ENCODE results near the gene SP5.

Gene SP5

DNA sequence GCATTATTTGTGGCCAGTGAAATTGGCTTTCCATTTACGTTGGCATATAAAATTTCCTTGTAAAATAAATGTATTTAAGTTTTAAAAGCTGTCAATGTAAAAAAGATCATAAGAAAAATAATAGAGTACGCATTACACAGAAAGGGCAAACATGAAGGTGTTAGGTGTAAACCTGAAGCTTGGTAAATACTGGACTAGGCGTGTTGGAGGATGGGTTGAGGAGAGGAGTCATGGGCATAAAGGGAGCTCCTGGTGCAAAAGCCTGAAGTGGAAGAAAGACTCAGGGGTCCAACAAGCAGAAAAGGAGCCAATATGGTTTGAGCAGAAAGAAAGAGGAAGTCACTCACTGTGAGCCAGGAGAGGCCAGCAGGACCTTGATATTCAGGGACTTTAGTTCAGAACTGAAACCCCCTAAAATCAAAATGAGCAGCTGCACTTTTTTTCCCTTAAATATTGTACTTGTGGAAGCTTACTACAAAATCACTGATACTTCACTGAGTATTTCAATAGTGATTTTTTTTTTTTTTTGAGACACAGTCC is 24.4 kb downstream of the SP5 start:
- H3K4me2 ChIP-seq (ENCODE audit: low read depth, low read length, poor library complexity, severe bottlenecking), result no peak overlapping the region
- no peaks in the 10 kb centered on the region for H3F3A ChIP-seq (ENCODE audit: insufficient read depth)
- no peak overlapping the region for H3K4me3 ChIP-seq (ENCODE audit: insufficient read depth, low read length, poor library complexity, severe bottlenecking)
- no peak overlapping the region for H3K27ac ChIP-seq (ENCODE audit: low read depth, low read length)
- H4K20me1 ChIP-seq (ENCODE audit: low read depth, low read length), result no peaks in the 10 kb centered on the region
- H2AFZ ChIP-seq (ENCODE audit: low read depth, low read length, severe bottlenecking), result no peak overlapping the region
- H3K27me3 ChIP-seq (ENCODE audit: low read length), result no peaks in the 10 kb centered on the region
- no peaks in the 10 kb centered on the region for H3K9me2 ChIP-seq (replicated peaks; ENCODE audit: insufficient read depth, low read length)
- H3K9ac ChIP-seq (ENCODE audit: low read length), result no peak overlapping the region
- no peaks in the 10 kb centered on the region for H3K36me3 ChIP-seq (ENCODE audit: low read length)
- H3K79me2 ChIP-seq (ENCODE audit: insufficient read depth, low read length), result no peaks in the 10 kb centered on the region
- TF ChIP-seq EZH2phosphoT487 (conservative IDR thresholded peaks at IDR 0.05; ENCODE audit: low read length) (no peak), CTCF (IDR thresholded peaks at IDR 0.05; ENCODE audit: insufficient read depth, low read length, poor library complexity, severe bottlenecking) (no peak)
- H3K9me3 ChIP-seq (ENCODE audit: insufficient read depth, low read length), result no peaks in the 10 kb centered on the region

DNA sequence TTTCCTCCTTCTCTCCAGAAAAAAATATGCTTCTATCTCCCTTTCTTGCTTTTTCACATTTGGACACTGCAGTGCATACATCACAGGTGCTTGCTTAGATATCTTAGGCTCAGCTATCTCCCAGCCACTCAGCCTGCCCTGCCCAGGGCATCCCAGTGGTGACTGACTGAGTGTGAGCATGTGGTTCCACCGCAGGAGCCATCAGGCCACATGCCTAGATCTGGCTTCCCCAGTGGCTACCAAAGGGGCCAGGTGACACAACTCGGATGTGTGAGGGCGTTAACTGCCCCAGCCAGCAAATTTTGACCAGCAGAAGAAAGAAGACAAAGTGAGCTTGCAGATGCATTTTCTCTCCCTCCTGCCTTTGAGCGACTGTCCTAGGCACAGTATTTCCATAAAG is 25.5 kb downstream of the SP5 start:
- no peaks in the 10 kb centered on the region for H3K9me2 ChIP-seq (replicated peaks; ENCODE audit: insufficient read depth, low read length)

DNA sequence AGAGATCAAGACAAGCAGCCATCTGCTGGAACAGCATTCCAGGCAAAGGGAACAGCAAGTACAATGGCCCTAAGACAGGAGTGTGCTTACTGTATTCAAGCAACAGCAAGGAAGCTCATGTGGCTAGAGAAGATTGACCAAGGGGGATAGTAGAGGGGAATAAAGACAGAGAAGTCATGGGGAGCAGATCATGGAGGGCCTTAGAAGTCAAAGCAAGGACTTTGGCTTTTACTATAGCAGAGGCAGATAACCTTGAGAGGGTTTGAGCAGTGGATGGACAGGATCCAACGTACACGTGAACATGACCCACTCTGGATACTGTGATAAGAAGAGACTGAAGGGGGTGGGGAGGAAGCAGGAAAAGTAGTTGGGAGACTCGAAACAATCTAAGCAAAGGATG is 26.9 kb downstream of the SP5 start:
- H3K9me2 ChIP-seq (replicated peaks; ENCODE audit: insufficient read depth, low read length), result no peaks in the 10 kb centered on the region
- no peaks in the 10 kb centered on the region for H3K36me3 ChIP-seq (ENCODE audit: low read length)
- TF ChIP-seq EZH2phosphoT487 (conservative IDR thresholded peaks at IDR 0.05; ENCODE audit: low read length) (no peak), CTCF (IDR thresholded peaks at IDR 0.05; ENCODE audit: insufficient read depth, low read length, poor library complexity, severe bottlenecking) (no peak)
- no peaks in the 10 kb centered on the region for H3K9me3 ChIP-seq (ENCODE audit: insufficient read depth, low read length)
- H3K9ac ChIP-seq (ENCODE audit: low read length), result no peak overlapping the region
- no peaks in the 10 kb centered on the region for H3F3A ChIP-seq (ENCODE audit: insufficient read depth)
- H3K79me2 ChIP-seq (ENCODE audit: insufficient read depth, low read length), result no peaks in the 10 kb centered on the region
- no peak overlapping the region for H3K4me3 ChIP-seq (ENCODE audit: insufficient read depth, low read length, poor library complexity, severe bottlenecking)
- H3K27me3 ChIP-seq (ENCODE audit: low read length), result no peaks in the 10 kb centered on the region
- H3K27ac ChIP-seq (ENCODE audit: low read depth, low read length), result no peak overlapping the region
- H2AFZ ChIP-seq (ENCODE audit: low read depth, low read length, severe bottlenecking), result no peak overlapping the region
- H3K4me2 ChIP-seq (ENCODE audit: low read depth, low read length, poor library complexity, severe bottlenecking), result no peak overlapping the region
- no peaks in the 10 kb centered on the region for H4K20me1 ChIP-seq (ENCODE audit: low read depth, low read length)

More for the DNA sequence above, 25.5 kb downstream of the SP5 start:
- Histone ChIP-seq H3K27ac (ENCODE audit: low read depth, low read length) (no peak overlapping the region), H2AFZ (ENCODE audit: low read depth, low read length, severe bottlenecking) (no peak overlapping the region), H3K79me2 (ENCODE audit: insufficient read depth, low read length) (no peaks in the 10 kb centered on the region), H3K4me2 (ENCODE audit: low read depth, low read length, poor library complexity, severe bottlenecking) (no peak overlapping the region), H3F3A (ENCODE audit: insufficient read depth) (no peaks in the 10 kb centered on the region), H4K20me1 (ENCODE audit: low read depth, low read length) (no peaks in the 10 kb centered on the region), H3K9ac (ENCODE audit: low read length) (no peak overlapping the region), H3K27me3 (ENCODE audit: low read length) (no peaks in the 10 kb centered on the region), H3K4me3 (ENCODE audit: insufficient read depth, low read length, poor library complexity, severe bottlenecking) (no peak overlapping the region), H3K36me3 (ENCODE audit: low read length) (no peaks in the 10 kb centered on the region), H3K9me3 (ENCODE audit: insufficient read depth, low read length) (no peaks in the 10 kb centered on the region)
- TF ChIP-seq CTCF (IDR thresholded peaks at IDR 0.05; ENCODE audit: insufficient read depth, low read length, poor library complexity, severe bottlenecking), result no peak
- TF ChIP-seq EZH2phosphoT487 (conservative IDR thresholded peaks at IDR 0.05; ENCODE audit: low read length), result no peak

Measured in SU-DHL-6 (cell line).